H9 (cell line): Measurements from ENCODE around the gene PRR16. TPM values are rescaled to one million over a fixed set of nuclear protein-coding genes. Genes with fewer than 3 reads are reported as not detected.

Experiments used
- DNase-seq: peaks from one replicate; pipeline ENCODE4 v3.0.0-alpha.2; 2017
- H2AFZ ChIP-seq: one replicate; pipeline ENCODE4 v1.6.1; 2013; ENCODE audit warnings: mild to moderate bottlenecking, low read length, control low read depth, moderate library complexity
- H2AK5ac ChIP-seq: 2 replicates; pipeline ENCODE4 v1.6.1; 2013; ENCODE audit warnings: low read length, control low read depth, mixed read lengths; ENCODE audit not compliant: insufficient read length
- H2BK120ac ChIP-seq: one replicate; pipeline ENCODE4 v1.6.1; 2013; ENCODE audit warnings: low read depth, mild to moderate bottlenecking, low read length, control low read depth, inconsistent platforms; ENCODE audit not compliant: poor library complexity, severe bottlenecking
- H2BK12ac ChIP-seq: 2 replicates; pipeline ENCODE4 v1.6.1; 2013; ENCODE audit warnings: low read length, control low read depth, mixed read lengths, low read depth; ENCODE audit not compliant: insufficient read length
- H2BK15ac ChIP-seq: 2 replicates; pipeline ENCODE4 v1.6.1; 2013; ENCODE audit warnings: low read depth, low read length, control low read depth
- H2BK20ac ChIP-seq: one replicate; pipeline ENCODE4 v1.6.1; 2013; ENCODE audit warnings: low read depth, mild to moderate bottlenecking, low read length, control low read depth, inconsistent platforms; ENCODE audit not compliant: poor library complexity, severe bottlenecking
- H2BK5ac ChIP-seq: 2 replicates; pipeline ENCODE4 v1.6.1; 2013; ENCODE audit warnings: low read length, control low read depth, mixed read lengths; ENCODE audit not compliant: insufficient read length
- H3K14ac ChIP-seq: 2 replicates; pipeline ENCODE4 v1.6.1; 2013; ENCODE audit warnings: low read length, control low read depth; ENCODE audit not compliant: insufficient read depth
- H3K18ac ChIP-seq: 2 replicates; pipeline ENCODE4 v1.6.1; 2013; ENCODE audit warnings: low read depth, mild to moderate bottlenecking, mixed read lengths, low read length, control low read depth; ENCODE audit not compliant: insufficient read length
- H3K23ac ChIP-seq: 2 replicates; pipeline ENCODE4 v1.6.1; 2013; ENCODE audit warnings: low read length, control low read depth, mixed read lengths, low read depth; ENCODE audit not compliant: insufficient read length
- H3K23me2 ChIP-seq: 2 replicates; pipeline ENCODE4 v1.6.1; 2013; ENCODE audit warnings: low read depth, mild to moderate bottlenecking, mixed read lengths, low read length, control low read depth; ENCODE audit not compliant: insufficient read length, poor library complexity, severe bottlenecking
- H3K27ac ChIP-seq: 2 replicates; pipeline ENCODE4 v1.5.1; 2013; ENCODE audit warnings: low read length, control low read depth, mixed read lengths, low read depth; ENCODE audit not compliant: insufficient read length
- H3K27me3 ChIP-seq: 2 replicates; pipeline ENCODE4 v1.6.1; 2013; ENCODE audit warnings: low read length, control low read depth, inconsistent platforms; ENCODE audit not compliant: insufficient read depth
- H3K4ac ChIP-seq: 2 replicates; pipeline ENCODE4 v1.6.1; 2013; ENCODE audit warnings: low read depth, mild to moderate bottlenecking, control low read depth, inconsistent platforms, low read length, moderate library complexity
- H3K4me1 ChIP-seq: 2 replicates; pipeline ENCODE4 v1.6.1; 2013; ENCODE audit warnings: low read length, control low read depth, inconsistent platforms; ENCODE audit not compliant: insufficient read depth
- H3K4me2 ChIP-seq: 2 replicates; pipeline ENCODE4 v1.6.1; 2013; ENCODE audit warnings: low read length, control low read depth, mixed read lengths; ENCODE audit not compliant: insufficient read length, insufficient read depth
- H3K56ac ChIP-seq: 2 replicates; pipeline ENCODE4 v1.6.1; 2013; ENCODE audit warnings: low read depth, mild to moderate bottlenecking, mixed read lengths, low read length, control low read depth; ENCODE audit not compliant: insufficient read length
- H3K79me1 ChIP-seq: 2 replicates; pipeline ENCODE4 v1.6.1; 2013; ENCODE audit warnings: low read depth, mild to moderate bottlenecking, moderate library complexity, low read length, control low read depth, inconsistent platforms; ENCODE audit not compliant: insufficient read depth, poor library complexity, severe bottlenecking
- H3K79me2 ChIP-seq: 2 replicates; pipeline ENCODE4 v1.6.1; 2013; ENCODE audit warnings: low read length, control low read depth, inconsistent platforms; ENCODE audit not compliant: insufficient read depth
- H3K9ac ChIP-seq: 2 replicates; pipeline ENCODE4 v1.6.1; 2013; ENCODE audit warnings: low read length, control low read depth, mixed read lengths; ENCODE audit not compliant: insufficient read length; ENCODE audit errors: extremely low read depth
- H3K9me3 ChIP-seq: one replicate; pipeline ENCODE4 v1.6.1; 2013; ENCODE audit warnings: low read depth, low read length, inconsistent platforms; ENCODE audit not compliant: control insufficient read depth
- H3T11ph ChIP-seq: one replicate; pipeline ENCODE4 v1.6.1; 2013; ENCODE audit warnings: mild to moderate bottlenecking, low read length, control low read depth, inconsistent platforms
- H4K20me1 ChIP-seq: one replicate; pipeline ENCODE4 v1.6.1; 2013; ENCODE audit not compliant: control insufficient read depth, insufficient read length, insufficient read depth
- H4K5ac ChIP-seq: 2 replicates; pipeline ENCODE4 v1.6.1; 2013; ENCODE audit warnings: low read depth, mild to moderate bottlenecking, mixed read lengths, low read length, control low read depth; ENCODE audit not compliant: insufficient read length
- H4K8ac ChIP-seq: replicated peaks from 2 replicates; pipeline ENCODE4 v1.6.1; 2013; ENCODE audit warnings: low read length, control low read depth, mixed read lengths, low read depth; ENCODE audit not compliant: insufficient read length
- H4K91ac ChIP-seq: 2 replicates; pipeline ENCODE4 v1.6.1; 2013; ENCODE audit warnings: low read depth, mild to moderate bottlenecking, moderate library complexity, mixed read lengths, low read length, control low read depth; ENCODE audit not compliant: insufficient read length
- H3K27ac Mint-ChIP-seq, 3 experiments: 2 replicates in 2 of 3; 3 replicates in 1 of 3; pipeline ENCODE4 v1.8.0; 2020 to 2021; ENCODE audit warnings: mixed read lengths in 3 of 3, mild to moderate bottlenecking in 1 of 3, moderate library complexity in 1 of 3
- H3K27me3 Mint-ChIP-seq: 2 replicates; pipeline ENCODE4 v1.8.0; 2021; ENCODE audit warnings: low read depth, mild to moderate bottlenecking, moderate library complexity, mixed read lengths
- H3K36me3 Mint-ChIP-seq, 3 experiments: 2 replicates in 2 of 3; 3 replicates in 1 of 3; pipeline ENCODE4 v1.8.0; 2020 to 2021; ENCODE audit warnings: low read depth in 3 of 3, mixed read lengths in 3 of 3; ENCODE audit not compliant: insufficient read depth in 1 of 3
- H3K4me1 Mint-ChIP-seq, 2 experiments: 2 replicates each; pipeline ENCODE4 v1.8.0; 2020; ENCODE audit warnings: mixed read lengths in 2 of 2
- H3K4me3 Mint-ChIP-seq, 2 experiments: 2 replicates in 1 of 2; 3 replicates in 1 of 2; pipeline ENCODE4 v1.8.0; 2020 to 2021; ENCODE audit warnings: mild to moderate bottlenecking in 2 of 2, mixed read lengths in 2 of 2, moderate library complexity in 1 of 2
- H3K9me3 Mint-ChIP-seq, 2 experiments: 2 replicates in 1 of 2; 3 replicates in 1 of 2; pipeline ENCODE4 v1.8.0; 2020; ENCODE audit warnings: mild to moderate bottlenecking in 2 of 2, mixed read lengths in 2 of 2, moderate library complexity in 1 of 2
- WGBS: extraction: QIAGEN DNeasy Blood & Tissue Kit; methylation state at CpG from one replicate; pipeline ENCODE4 v1.1.7; 2013; ENCODE audit warnings: missing lambda C conversion rate, low lambda C conversion rate, mixed read lengths; ENCODE audit not compliant: insufficient read length; ENCODE audit errors: extremely low coverage; 5-methylcytosine and 5-hydroxymethylcytosine counted together
- total RNA-seq: library from RNA; stranded (reverse); gene quantifications from 2 replicates; pipeline ENCODE4 v1.2.1, GENCODE V29; 2021
- TF ChIP-seq, protein P1 (sequence below): fragments of 200-600 bp; sonication (generic); conservative IDR thresholded peaks from 3 replicates; pipeline ENCODE4 v1.8.0; 2021; ENCODE audit warnings: antibody characterized with exemption, mild to moderate bottlenecking

The PRR16 gene
- total RNA-seq, 1 experiment from 2014 or later, result 0.13 TPM

DNA sequence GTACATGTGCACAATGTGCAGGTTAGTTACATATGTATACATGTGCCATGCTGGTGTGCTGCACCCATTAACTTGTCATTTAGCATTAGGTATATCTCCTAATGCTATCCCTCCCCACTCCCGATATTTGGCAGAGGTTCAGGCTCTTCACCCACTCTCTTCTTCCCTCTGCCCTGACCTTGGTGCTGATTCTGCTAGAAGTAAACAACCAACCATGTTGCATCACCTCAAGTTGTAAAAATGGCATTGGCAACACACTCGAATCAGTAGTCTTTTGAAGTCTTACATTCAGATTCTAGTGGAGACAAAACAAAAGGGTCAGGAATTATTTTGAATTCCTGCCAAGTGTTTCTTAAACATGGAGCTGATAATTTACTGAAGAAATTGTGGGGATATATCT, 40.0 kb downstream of the PRR16 start:
- Histone ChIP-seq H4K8ac (no peak overlapping the region), H3K27me3 (no peaks in the 10 kb centered on the region), H2AFZ (no peak overlapping the region), H3K23me2 (no peaks in the 10 kb centered on the region), H3K4me2 (no peak overlapping the region), H2AK5ac (no peak overlapping the region), H3K4ac (no peak overlapping the region), H4K20me1 (no peaks in the 10 kb centered on the region), H3K79me2 (no peaks in the 10 kb centered on the region), H3K9ac (no peak overlapping the region), H2BK120ac (no peak overlapping the region), H3K23ac (no peak overlapping the region), H3K18ac (no peak overlapping the region), H3K27ac (no peak overlapping the region), H3K4me1 (peaks cover 4% of the 10 kb centered on the region; the same call in 1 of the 2 replicates), H3K14ac (no peak overlapping the region), H2BK20ac (no peak overlapping the region), H3T11ph (no peak overlapping the region), H3K9me3 (no peaks in the 10 kb centered on the region), H2BK15ac (no peak overlapping the region), H3K79me1 (no peaks in the 10 kb centered on the region), H2BK12ac (no peak overlapping the region), H2BK5ac (no peak overlapping the region), H3K56ac (no peak overlapping the region), H4K91ac (no peak overlapping the region), H4K5ac (no peak overlapping the region)
- Mint-ChIP-seq H3K36me3 (peaks cover 0 to 3% (median 2%) of the 10 kb centered on the region in 3 experiments; a peak in 2 of 7 replicates), H3K9me3 (peaks cover 0 to 2% of the 10 kb centered on the region in 2 experiments; a peak in 1 of 5 replicates), H3K4me3 (no peak overlapping the region), H3K27ac (peak overlapping the region in 1 of 3 experiments; percentile 4; a peak in 1 of 7 replicates), H3K4me1 (peaks cover 18 to 25% of the 10 kb centered on the region in 2 experiments), H3K27me3 (no peaks in the 10 kb centered on the region)
- no peak for DNase-seq
- TF ChIP-seq, protein P1, sequence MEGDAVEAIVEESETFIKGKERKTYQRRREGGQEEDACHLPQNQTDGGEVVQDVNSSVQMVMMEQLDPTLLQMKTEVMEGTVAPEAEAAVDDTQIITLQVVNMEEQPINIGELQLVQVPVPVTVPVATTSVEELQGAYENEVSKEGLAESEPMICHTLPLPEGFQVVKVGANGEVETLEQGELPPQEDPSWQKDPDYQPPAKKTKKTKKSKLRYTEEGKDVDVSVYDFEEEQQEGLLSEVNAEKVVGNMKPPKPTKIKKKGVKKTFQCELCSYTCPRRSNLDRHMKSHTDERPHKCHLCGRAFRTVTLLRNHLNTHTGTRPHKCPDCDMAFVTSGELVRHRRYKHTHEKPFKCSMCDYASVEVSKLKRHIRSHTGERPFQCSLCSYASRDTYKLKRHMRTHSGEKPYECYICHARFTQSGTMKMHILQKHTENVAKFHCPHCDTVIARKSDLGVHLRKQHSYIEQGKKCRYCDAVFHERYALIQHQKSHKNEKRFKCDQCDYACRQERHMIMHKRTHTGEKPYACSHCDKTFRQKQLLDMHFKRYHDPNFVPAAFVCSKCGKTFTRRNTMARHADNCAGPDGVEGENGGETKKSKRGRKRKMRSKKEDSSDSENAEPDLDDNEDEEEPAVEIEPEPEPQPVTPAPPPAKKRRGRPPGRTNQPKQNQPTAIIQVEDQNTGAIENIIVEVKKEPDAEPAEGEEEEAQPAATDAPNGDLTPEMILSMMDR, result no peak
- no CpG with 5 or more reads among the region's 2 CpGs for WGBS
